ENCODE measurements around the gene ATP6V0A1.
"Not testable (repeated sequence)": the region's sequence is repeated elsewhere in the genome, so short reads cannot be mapped to it uniquely, and the experiment has no call there.

The ATP6V0A1 gene

DNA sequence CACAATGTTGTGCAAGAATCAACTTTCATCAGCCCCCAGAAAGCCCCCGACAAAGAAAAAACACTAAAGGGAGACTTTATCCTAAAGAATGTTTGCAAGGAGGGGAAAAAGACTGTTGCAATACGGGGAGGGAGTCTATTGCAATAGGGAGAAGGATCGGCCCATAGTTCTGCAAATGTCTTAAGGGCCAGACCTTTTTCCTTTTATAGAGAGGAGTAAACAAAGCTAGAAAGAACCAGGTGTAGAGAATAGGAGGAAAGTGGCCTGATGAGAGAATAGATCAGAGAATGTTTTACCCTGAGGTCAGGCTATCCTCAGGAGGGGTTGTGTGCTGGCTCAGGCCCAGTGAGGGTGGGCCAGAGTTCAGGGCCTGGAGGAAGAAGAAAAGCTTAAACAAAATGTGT, 26.9 kb upstream of the ATP6V0A1 start:
- no peak for FAIRE-seq

GRCh38 chr17:42436391-42436790, 22.3 kb upstream of the ATP6V0A1 start:
- FAIRE-seq (no peak), DNase-seq (ENCODE audit: insufficient read length, low spot score) (no peak)

More for the DNA sequence above, 26.9 kb upstream of the ATP6V0A1 start:
- DNase-seq (ENCODE audit: insufficient read length, low spot score), result no peak

DNA sequence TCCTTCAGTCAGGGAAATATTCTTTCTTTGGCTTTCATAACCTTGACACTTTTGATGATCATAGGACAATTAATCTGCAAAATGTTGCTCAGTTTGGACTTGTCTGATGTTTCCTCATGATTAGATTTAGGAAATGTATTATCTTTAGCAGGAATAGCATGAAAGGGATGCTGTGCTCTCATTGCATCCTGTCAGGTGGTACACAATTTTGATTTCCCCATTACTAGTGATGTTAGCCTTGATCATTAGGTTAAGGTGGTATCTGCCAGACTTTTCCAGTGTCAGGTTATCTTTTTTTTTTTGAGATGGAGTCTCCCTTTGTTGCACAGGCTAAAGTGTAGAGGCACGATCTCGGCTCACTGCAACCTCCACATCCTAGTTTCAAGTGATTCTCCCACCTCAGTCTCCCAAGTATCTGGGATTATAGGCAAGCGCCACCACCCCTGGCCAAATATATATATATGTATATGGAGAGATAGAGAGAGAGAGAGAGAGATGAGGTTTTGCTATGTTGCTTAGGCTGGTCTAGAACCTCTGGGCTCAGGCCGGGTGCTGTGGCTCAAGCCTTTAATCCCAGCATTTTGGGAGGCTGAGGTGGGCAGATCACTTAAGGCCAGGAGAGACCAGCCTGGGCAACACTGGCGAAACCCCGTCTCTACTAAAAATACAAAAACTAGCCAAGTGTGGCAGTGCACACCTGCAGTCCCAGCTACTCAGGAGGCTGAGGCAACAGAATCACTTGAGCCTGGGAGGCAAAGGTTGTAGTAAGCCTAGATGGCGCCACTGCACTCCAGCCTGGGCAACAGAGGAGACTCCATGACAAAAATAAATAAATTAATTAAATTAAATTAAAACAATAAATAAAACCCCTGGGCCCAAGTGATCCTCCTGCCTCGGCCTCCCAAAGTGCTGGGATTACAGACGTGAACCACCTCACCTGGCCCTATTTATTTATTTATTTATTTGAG, 19.8 kb upstream of the ATP6V0A1 start:
- no peak for DNase-seq (ENCODE audit: insufficient read length, low spot score)
- FAIRE-seq, result no peak

DNA sequence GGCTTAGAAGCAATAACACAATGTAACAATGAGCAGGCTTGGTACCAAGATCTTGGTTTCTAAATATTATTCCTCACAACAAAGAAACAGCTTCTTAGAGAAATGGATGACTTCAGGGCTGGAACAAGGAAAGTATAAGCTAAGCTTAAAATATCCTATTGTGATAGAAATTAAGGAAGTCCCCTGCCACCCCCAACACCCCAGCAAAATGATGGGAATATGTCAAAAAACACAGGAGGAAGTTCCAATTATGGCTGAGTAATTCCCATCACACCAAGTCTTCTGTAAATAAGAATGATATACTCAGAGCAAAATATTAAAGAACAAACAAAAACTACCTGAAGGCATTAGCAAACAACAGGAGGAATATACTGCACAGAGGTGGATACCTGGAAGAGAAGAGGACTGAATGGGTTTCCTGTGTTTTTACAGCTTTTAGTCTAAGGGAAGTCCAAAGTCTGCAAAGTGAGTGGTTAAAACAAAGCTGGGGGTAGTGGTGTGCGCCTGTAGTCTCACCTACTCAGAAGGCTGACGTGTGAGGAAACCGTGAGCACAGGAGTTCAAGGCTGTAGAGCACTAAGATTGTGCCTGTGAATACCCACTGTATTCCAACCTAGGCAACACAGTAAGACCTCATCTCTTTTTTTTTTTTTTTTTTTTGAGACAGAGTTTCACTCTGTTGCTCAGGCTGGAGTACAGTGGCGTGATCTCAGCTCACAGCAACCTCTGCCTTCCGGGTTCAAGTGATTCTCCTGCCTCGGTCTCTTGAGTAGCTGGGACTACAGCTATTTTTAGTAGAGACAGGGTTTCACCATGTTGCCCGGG, 17.1 kb upstream of the ATP6V0A1 start:
- FAIRE-seq (no peak), DNase-seq (ENCODE audit: insufficient read length, low spot score) (no peak)

DNA sequence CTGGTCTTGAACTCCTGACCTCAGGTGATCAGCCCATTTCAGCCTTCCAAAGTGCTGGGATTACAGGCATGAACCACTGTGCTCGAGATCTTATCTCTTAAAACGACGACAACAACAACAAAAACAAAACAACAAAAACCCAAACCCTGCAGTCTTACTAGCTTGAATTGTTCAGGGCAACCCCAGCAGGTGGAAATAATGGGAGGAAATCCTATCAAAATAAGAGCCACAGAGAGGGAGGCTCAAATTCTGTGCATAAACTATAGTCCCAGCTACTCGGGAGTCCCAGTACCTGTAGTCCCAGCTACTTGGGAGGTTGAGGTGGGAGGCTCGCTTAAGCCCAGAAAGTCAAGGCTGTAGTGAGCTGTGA, 16.5 kb upstream of the ATP6V0A1 start:
- no peak for DNase-seq (ENCODE audit: insufficient read length, low spot score)

GRCh38 chr17:42449176-42449575, 9.5 kb upstream of the ATP6V0A1 start:
- FAIRE-seq; DNase-seq (ENCODE audit: insufficient read length, low spot score): not testable (repeated sequence)

More for the DNA sequence above, 16.5 kb upstream of the ATP6V0A1 start:
- no peak for FAIRE-seq

DNA sequence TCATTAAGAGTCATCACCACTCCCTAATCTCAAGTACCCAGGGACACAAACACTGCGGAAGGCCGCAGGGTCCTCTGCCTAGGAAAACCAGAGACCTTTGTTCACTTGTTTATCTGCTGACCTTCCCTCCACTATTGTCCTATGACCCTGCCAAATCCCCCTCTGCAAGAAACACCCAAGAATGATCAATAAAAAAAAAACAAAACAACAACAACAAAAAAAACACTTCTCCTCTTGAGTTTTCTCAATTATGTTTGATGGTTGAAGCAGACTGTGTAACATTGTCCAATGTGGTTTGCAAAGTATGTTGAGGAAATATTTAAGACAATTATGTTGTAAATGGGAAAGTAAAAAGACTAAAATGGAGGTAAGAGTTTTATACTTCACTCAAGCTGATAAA, 8.8 kb upstream of the ATP6V0A1 start:
- FAIRE-seq; DNase-seq (ENCODE audit: insufficient read length, low spot score): not testable (repeated sequence)

DNA sequence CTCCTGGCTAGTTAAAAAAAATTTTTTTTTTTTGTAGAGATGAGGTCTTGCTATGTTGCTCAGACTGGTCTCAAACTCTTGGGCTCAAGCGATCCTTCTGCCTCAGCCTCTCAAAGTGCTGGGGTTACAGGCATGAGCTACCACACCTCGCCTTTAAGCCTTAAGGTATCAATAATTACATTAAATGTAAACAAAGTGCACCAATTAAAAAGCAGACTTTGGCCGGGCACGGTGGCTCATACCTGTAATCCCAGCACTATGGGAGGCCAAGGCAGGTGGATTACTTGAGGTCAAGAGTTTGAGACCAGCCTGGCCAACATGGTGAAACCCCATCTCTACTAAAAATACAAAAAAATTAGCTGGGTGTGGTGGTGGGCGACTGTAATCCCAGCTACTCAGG, 7.4 kb upstream of the ATP6V0A1 start:
- not testable (repeated sequence) for DNase-seq (ENCODE audit: insufficient read length, low spot score); FAIRE-seq

DNA sequence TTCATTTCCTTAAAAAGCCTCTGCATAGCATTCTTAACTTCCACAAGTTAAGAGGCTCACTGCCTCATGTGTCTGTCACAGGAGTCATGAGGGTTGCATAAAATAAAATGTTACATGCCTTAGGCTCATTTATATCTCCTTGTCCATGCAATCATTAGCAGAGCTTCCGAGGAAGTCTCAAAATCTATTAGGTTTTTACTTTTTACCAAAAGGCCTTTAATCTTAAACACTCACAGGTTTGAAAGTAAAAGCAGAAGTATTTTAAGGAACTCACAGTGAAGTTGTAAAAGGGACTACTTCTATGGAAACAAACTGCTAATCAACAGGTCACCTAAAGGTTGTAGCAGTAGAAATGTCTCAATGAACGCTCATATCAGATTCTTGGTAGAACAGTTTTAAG, 5.2 kb upstream of the ATP6V0A1 start:
- no peak for FAIRE-seq

DNA sequence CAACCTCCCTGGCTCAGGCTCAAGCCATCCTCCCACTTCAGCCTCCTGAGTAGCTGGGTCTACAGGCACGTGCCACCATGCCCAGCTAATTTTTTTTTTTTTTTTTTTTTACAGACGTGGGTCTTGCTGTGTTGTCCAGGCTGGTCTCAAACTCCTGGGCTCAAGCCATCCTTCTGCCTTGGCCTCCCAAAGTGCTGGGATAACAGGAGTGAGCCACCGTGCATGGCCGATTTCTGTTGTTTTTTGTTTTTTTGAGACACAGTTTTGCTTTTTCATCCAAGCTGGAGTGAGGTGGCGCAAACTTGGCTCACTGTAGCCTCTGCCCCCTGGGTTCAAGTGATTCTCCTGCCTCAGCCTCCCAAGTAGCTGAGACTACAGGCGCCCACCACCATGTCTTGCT, 3.7 kb upstream of the ATP6V0A1 start:
- not testable (repeated sequence) for FAIRE-seq; DNase-seq (ENCODE audit: insufficient read length, low spot score)

More for the DNA sequence above, 5.2 kb upstream of the ATP6V0A1 start:
- DNase-seq (ENCODE audit: insufficient read length, low spot score), result no peak

DNA sequence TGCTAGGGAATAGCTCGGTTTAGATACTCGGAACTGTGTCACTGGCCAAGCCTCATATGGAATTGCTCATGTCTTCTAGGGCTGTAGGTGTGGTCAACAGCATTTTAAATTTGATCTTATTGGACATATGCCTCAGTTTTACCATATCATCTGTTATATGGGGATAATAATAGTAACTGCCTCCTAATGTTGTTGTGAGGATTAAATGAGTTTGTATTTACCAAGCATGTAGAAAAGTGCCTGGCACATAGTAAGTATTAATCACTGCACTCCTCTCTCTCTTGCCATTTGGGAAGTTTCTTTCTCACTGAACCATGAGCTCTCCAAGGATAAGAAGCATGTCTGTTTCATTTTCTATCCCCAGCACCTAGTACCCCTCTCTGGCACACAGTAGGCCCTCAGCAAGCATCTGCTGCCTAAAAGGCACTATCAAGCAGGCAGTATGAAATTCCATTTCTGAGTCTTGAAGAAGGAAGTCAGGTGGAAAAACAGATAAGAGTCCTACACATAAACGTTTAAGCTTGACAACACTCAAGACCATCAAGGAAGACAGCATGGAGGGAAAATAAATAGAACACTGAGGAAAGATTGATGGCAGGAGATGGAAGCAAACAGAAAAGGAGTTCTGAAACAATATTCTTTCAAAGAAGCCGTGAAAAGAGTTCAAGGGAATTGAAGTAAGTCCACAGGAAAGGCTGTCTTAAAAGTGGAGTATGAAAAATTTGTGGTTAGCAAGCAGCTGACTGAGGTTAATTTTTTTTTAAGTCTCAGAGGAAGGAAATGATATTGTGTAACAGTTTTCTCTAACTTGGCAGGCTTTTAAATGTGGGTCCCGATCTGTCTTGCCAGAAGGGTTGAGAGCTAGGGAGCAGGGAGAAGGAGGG, 2.2 kb upstream of the ATP6V0A1 start:
- DNase-seq (ENCODE audit: insufficient read length, low spot score) (no peak), FAIRE-seq (peak; percentile 91)

DNA sequence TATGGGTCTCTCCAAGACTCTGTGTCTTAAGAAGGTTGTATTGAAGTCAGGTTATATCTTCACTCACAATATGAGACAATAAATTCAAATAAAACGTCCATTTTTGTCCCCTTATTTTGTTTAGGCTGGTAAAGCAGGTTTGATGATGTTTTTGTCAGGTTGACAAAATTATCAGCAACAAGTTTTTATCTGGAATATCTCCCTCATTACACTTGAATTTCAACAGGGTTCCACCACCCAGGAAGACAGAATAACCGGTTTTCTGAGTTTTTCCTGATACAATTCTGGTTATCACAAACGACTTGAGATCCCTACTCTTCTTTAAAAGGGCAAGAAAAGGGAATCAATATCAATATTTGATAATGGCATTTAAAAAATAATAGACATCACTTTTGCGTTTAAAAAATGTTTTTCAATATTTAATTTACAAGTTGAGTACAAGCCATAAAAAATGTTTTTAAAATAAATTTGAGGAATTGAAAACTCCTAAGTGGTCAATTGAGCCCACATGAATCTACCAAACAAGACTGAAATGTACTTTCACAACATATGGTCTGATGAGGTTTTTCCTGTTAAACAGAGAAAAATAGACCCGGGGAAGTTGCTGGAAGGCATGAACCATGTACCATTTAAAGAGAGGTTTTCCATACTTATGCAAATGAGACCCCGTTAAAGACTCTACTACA, 1.4 kb upstream of the ATP6V0A1 start:
- FAIRE-seq (peak; percentile 80), DNase-seq (ENCODE audit: insufficient read length, low spot score) (no peak)

- DNase-seq (ENCODE audit: insufficient read length, low spot score) (no peak), FAIRE-seq (no peak)
These were observed 650 bp downstream of the ATP6V0A1 start for GRCh38 chr17:42459256-42459800.

DNA sequence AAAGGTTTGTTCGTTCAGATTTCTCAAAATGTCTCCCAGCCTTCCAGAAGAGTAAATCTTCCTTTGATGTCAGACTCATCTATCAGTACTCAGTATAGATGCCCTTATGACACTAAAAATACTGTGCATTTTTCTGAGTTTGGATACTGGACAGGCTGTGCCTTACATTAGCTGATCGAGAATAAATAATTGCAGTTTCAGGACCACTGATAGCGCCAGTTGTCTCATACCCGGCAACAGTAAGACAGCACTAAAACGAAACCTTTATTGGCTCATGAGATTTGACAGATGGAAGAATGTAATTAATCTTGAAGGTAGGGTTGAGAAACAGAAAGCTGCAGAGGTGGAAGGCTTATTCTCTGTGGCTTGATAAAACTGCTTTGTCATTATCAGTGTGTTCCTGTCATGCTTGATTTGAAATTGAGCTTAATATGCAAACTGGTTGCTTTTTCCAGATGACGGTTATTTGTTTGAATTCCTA, 1.2 kb downstream of the ATP6V0A1 start:
- DNase-seq (ENCODE audit: insufficient read length, low spot score), result no peak
- FAIRE-seq, result peak; percentile 89

DNA sequence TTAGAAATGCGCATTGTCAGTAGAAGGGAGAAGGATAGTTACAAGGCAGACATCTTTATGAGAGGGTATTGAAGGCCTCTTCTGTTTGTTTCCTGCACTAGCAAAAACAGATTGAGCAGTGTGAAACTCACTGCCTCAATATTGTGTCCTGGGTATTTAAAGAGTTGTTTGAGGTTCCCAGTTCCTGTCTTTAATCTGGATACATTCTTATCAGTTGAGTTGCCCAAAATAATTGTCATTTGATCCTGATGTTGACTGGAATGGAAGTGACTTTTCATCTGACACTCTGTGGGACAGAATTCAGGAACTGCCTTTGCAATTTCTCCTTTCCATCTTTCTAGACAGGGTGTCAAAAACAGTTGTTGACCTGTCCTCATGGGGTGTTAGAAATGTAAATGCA, 1.7 kb downstream of the ATP6V0A1 start:
- peak; percentile 35 for FAIRE-seq

GRCh38 chr17:42463976-42464400, 5.3 kb downstream of the ATP6V0A1 start:
- FAIRE-seq, result no peak

More for the DNA sequence above, 1.7 kb downstream of the ATP6V0A1 start:
- DNase-seq (ENCODE audit: insufficient read length, low spot score), result no peak

DNA sequence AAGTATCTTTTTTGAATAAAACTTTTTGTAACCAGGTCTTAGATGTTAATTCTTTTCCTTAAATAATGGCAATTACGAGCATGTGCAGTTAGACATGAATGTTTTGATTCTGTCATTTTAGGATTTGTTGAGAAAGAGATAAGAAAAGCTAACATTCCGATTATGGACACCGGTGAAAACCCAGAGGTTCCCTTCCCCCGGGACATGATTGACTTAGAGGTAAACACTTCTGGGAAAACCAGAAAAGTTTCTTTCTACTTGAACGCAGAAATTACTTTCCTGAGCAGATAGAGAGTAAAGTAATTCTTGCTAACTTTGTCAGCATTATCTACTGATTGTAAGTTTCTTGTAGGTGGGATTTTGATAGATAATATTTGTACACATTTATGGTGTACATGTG, 9.2 kb downstream of the ATP6V0A1 start:
- DNase-seq (ENCODE audit: insufficient read length, low spot score) (no peak), FAIRE-seq (no peak)

More at GRCh38 chr17:42463976-42464400, 5.3 kb downstream of the ATP6V0A1 start:
- no peak for DNase-seq (ENCODE audit: insufficient read length, low spot score)

GRCh38 chr17:42472709-42473521, 14.2 kb downstream of the ATP6V0A1 start:
- no peak for FAIRE-seq
- DNase-seq (ENCODE audit: insufficient read length, low spot score), result no peak
